HepG2 (cell line): ENCODE measurements around the gene SIGLEC1. TPM values are rescaled to one million over a fixed set of nuclear protein-coding genes. Genes with fewer than 3 reads are reported as not detected.

ENCODE experiments used
- KDM5B ChIP-seq: sonication (generic); formaldehyde crosslinking; IDR thresholded peaks from 2 replicates; pipeline ENCODE4 v1.4.0; 2020; ENCODE audit warnings: missing genetic modification reagents, mild to moderate bottlenecking, borderline replicate concordance
- MEIS2 ChIP-seq: sonication (generic); formaldehyde crosslinking; IDR thresholded peaks from 2 replicates; pipeline ENCODE4 v1.9.0; 2021; ENCODE audit warnings: mild to moderate bottlenecking, missing genetic modification reagents
- SOX6 ChIP-seq, 2 experiments: fragments of 450-650 bp in 1 of 2; sonication (generic) in 1 of 2; formaldehyde crosslinking in 1 of 2; IDR thresholded peaks; 2 replicates each; pipeline versions ENCODE4 v1.4.0 to v1.6.1; 2017 to 2020; ENCODE audit warnings: antibody characterized with exemption in 1 of 2, mild to moderate bottlenecking in 1 of 2, missing genetic modification reagents in 1 of 2
- ZFP90 ChIP-seq: sonication (generic); formaldehyde crosslinking; IDR thresholded peaks from 2 replicates; pipeline ENCODE4 v1.8.0; 2022; ENCODE audit warnings: missing genetic modification reagents, mild to moderate bottlenecking, inconsistent platforms, borderline replicate concordance
- ZMYM3 ChIP-seq: sonication (generic); formaldehyde crosslinking; IDR thresholded peaks from 2 replicates; pipeline ENCODE4 v1.5.1; 2020; ENCODE audit warnings: mild to moderate bottlenecking, missing genetic modification reagents
- ZNF224 ChIP-seq: sonication (generic); formaldehyde crosslinking; IDR thresholded peaks from 2 replicates; pipeline ENCODE4 v1.5.0; 2020; ENCODE audit warnings: mild to moderate bottlenecking, missing genetic modification reagents
- ZNF263 ChIP-seq: sonication (generic); formaldehyde crosslinking; IDR thresholded peaks from 2 replicates; pipeline ENCODE4 v1.4.0; 2020; ENCODE audit warnings: missing genetic modification reagents
- ZNF354B ChIP-seq: sonication (generic); formaldehyde crosslinking; IDR thresholded peaks from 2 replicates; pipeline ENCODE4 v1.8.0; 2022; ENCODE audit warnings: mild to moderate bottlenecking, missing genetic modification reagents
- ZSCAN20 ChIP-seq: sonication (generic); formaldehyde crosslinking; IDR thresholded peaks from 2 replicates; pipeline ENCODE4 v1.4.0; 2020; ENCODE audit warnings: missing genetic modification reagents, mild to moderate bottlenecking, borderline replicate concordance
- polyA plus RNA-seq, 8 experiments: library from polyadenylated mRNA; depleted of rRNA in 3 of 8; stranded (reverse) in 7 of 8; unstranded in 1 of 8; fragments of >200 nt; fragmentation: Illumina TruSeq in 4 of 8; extraction: Trizol in 4 of 8; gene quantifications; 2 replicates each; pipeline versions ENCODE4 v1.2.1 to v1.2.3, GENCODE V29; 2011 to 2016; ENCODE audit warnings: low read depth in 4 of 8, missing spikeins in 1 of 8, mixed read lengths in 1 of 8; ENCODE audit not compliant: insufficient read depth in 1 of 8
- total RNA-seq, 5 experiments: library from RNA; depleted of rRNA; stranded (reverse); fragments of >200 nt; fragmentation: Illumina TruSeq; extraction: Trizol; gene quantifications; 2 replicates each; pipeline ENCODE4 v1.2.3, GENCODE V29; 2016; ENCODE audit warnings: low read depth in 1 of 5
- TF ChIP-seq, protein P1 (sequence below): sonication (generic); formaldehyde crosslinking; IDR thresholded peaks from 2 replicates; pipeline ENCODE4 v1.5.1; 2020; ENCODE audit warnings: mild to moderate bottlenecking, missing genetic modification reagents, borderline replicate concordance
- TF ChIP-seq, protein P2 (sequence below): sonication (generic); IDR thresholded peaks from 2 replicates; pipeline ENCODE4 v1.6.1; 2016; ENCODE audit warnings: low read depth, borderline replicate concordance
- TF ChIP-seq, protein P3 (sequence below): sonication (generic); formaldehyde crosslinking; IDR thresholded peaks from 2 replicates; pipeline ENCODE4 v1.8.1; 2023; ENCODE audit warnings: mild to moderate bottlenecking, missing genetic modification reagents, borderline replicate concordance
- TF ChIP-seq, protein P4 (sequence below): sonication (generic); formaldehyde crosslinking; IDR thresholded peaks from 2 replicates; pipeline ENCODE4 v1.8.0; 2022; ENCODE audit warnings: missing genetic modification reagents, mild to moderate bottlenecking, moderate library complexity, borderline replicate concordance
- TF ChIP-seq, protein P5 (sequence below): sonication (generic); formaldehyde crosslinking; IDR thresholded peaks from 2 replicates; pipeline ENCODE4 v1.4.0; 2020; ENCODE audit warnings: missing genetic modification reagents

Gene SIGLEC1
- total and polyA plus RNA-seq, 2 of the 13 experiments (the other 11 are each of a cell fraction or from before 2014, with no cell fraction given), result 0.01 TPM; not detected in 1

DNA sequence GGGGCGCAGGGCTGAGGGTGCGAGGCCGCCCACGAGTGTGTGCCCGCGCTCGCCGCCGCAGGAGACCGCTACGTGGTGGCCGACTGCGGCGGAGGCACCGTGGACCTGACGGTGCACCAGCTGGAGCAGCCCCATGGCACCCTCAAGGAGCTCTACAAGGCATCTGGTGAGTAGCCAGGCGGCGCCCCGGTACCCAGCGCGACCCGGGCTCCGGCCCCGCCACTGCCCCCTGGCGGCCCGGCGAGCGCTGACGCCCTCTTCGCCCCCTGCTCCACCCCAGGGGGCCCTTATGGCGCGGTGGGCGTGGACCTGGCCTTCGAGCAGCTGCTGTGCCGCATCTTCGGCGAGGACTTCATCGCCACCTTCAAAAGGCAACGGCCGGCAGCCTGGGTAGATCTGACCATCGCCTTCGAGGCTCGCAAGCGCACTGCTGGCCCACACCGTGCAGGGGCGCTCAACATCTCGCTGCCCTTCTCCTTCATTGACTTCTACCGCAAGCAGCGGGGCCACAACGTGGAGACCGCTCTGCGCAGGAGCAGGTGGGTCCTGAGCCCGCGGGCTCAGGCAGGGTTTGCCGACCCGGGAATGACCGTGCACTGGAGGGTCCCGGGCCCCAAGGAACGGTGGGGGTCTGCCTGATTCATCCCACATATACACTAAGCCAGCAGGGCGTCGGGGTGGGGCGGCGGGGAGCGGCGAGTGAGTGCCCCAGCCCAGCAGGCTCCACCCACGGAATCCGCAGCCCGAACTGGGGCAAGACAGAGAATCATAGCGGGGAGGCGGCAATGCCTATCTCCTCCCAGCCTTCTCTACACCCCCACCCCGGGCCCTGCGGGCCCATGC, 37.5 kb upstream of the SIGLEC1 start (continued):
- TF ChIP-seq, protein P1, sequence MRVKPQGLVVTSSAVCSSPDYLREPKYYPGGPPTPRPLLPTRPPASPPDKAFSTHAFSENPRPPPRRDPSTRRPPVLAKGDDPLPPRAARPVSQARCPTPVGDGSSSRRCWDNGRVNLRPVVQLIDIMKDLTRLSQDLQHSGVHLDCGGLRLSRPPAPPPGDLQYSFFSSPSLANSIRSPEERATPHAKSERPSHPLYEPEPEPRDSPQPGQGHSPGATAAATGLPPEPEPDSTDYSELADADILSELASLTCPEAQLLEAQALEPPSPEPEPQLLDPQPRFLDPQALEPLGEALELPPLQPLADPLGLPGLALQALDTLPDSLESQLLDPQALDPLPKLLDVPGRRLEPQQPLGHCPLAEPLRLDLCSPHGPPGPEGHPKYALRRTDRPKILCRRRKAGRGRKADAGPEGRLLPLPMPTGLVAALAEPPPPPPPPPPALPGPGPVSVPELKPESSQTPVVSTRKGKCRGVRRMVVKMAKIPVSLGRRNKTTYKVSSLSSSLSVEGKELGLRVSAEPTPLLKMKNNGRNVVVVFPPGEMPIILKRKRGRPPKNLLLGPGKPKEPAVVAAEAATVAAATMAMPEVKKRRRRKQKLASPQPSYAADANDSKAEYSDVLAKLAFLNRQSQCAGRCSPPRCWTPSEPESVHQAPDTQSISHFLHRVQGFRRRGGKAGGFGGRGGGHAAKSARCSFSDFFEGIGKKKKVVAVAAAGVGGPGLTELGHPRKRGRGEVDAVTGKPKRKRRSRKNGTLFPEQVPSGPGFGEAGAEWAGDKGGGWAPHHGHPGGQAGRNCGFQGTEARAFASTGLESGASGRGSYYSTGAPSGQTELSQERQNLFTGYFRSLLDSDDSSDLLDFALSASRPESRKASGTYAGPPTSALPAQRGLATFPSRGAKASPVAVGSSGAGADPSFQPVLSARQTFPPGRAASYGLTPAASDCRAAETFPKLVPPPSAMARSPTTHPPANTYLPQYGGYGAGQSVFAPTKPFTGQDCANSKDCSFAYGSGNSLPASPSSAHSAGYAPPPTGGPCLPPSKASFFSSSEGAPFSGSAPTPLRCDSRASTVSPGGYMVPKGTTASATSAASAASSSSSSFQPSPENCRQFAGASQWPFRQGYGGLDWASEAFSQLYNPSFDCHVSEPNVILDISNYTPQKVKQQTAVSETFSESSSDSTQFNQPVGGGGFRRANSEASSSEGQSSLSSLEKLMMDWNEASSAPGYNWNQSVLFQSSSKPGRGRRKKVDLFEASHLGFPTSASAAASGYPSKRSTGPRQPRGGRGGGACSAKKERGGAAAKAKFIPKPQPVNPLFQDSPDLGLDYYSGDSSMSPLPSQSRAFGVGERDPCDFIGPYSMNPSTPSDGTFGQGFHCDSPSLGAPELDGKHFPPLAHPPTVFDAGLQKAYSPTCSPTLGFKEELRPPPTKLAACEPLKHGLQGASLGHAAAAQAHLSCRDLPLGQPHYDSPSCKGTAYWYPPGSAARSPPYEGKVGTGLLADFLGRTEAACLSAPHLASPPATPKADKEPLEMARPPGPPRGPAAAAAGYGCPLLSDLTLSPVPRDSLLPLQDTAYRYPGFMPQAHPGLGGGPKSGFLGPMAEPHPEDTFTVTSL, result no peak
- TF ChIP-seq ZNF224 (CRISPR knock-in tag), result no peak
- TF ChIP-seq, protein P2, sequence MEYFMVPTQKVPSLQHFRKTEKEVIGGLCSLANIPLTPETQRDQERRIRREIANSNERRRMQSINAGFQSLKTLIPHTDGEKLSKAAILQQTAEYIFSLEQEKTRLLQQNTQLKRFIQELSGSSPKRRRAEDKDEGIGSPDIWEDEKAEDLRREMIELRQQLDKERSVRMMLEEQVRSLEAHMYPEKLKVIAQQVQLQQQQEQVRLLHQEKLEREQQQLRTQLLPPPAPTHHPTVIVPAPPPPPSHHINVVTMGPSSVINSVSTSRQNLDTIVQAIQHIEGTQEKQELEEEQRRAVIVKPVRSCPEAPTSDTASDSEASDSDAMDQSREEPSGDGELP, result no peak
- TF ChIP-seq, protein P3, sequence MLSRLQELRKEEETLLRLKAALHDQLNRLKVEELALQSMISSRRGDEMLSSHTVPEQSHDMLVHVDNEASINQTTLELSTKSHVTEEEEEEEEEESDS (CRISPR knock-in tag), result no peak
- 0 out of 2 replicates have a peak, but pooled peaks have one; percentile 32 for TF ChIP-seq ZNF263 (CRISPR knock-in tag)
- TF ChIP-seq KDM5B (CRISPR knock-in tag), result peak; percentile 74
- TF ChIP-seq MEIS2 (CRISPR knock-in tag), result peak; percentile 79; the same call in 1 of the 2 replicates
- TF ChIP-seq ZNF354B (CRISPR knock-in tag), result no peak
- no peak for TF ChIP-seq SOX6 (IDR thresholded peaks at IDR 0.05)
- peak; percentile 39; the same call in 1 of the 2 replicates for TF ChIP-seq SOX6 (CRISPR knock-in tag; IDR thresholded peaks at IDR 0.05)
- TF ChIP-seq, protein P4, sequence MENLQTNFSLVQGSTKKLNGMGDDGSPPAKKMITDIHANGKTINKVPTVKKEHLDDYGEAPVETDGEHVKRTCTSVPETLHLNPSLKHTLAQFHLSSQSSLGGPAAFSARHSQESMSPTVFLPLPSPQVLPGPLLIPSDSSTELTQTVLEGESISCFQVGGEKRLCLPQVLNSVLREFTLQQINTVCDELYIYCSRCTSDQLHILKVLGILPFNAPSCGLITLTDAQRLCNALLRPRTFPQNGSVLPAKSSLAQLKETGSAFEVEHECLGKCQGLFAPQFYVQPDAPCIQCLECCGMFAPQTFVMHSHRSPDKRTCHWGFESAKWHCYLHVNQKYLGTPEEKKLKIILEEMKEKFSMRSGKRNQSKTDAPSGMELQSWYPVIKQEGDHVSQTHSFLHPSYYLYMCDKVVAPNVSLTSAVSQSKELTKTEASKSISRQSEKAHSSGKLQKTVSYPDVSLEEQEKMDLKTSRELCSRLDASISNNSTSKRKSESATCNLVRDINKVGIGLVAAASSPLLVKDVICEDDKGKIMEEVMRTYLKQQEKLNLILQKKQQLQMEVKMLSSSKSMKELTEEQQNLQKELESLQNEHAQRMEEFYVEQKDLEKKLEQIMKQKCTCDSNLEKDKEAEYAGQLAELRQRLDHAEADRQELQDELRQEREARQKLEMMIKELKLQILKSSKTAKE (CRISPR knock-in tag), result no peak
- TF ChIP-seq ZSCAN20 (CRISPR knock-in tag), result peak; percentile 66; the same call in 1 of the 2 replicates
- no peak for TF ChIP-seq ZMYM3
- TF ChIP-seq, protein P5, sequence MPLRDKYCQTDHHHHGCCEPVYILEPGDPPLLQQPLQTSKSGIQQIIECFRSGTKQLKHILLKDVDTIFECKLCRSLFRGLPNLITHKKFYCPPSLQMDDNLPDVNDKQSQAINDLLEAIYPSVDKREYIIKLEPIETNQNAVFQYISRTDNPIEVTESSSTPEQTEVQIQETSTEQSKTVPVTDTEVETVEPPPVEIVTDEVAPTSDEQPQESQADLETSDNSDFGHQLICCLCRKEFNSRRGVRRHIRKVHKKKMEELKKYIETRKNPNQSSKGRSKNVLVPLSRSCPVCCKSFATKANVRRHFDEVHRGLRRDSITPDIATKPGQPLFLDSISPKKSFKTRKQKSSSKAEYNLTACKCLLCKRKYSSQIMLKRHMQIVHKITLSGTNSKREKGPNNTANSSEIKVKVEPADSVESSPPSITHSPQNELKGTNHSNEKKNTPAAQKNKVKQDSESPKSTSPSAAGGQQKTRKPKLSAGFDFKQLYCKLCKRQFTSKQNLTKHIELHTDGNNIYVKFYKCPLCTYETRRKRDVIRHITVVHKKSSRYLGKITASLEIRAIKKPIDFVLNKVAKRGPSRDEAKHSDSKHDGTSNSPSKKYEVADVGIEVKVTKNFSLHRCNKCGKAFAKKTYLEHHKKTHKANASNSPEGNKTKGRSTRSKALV (CRISPR knock-in tag), result peak; percentile 82
- peak; percentile 71; the same call in 1 of the 2 replicates for TF ChIP-seq ZFP90 (CRISPR knock-in tag)
